Measurements from ENCODE around the gene LRP4.

GRCh38 chr11:46916286-46917108, 1.9 kb downstream of the LRP4 start:
- TF ChIP-seq GATA1 (IDR thresholded peaks at IDR 0.05; ENCODE audit: low read depth, low read length) = no peak
- no peak for TF ChIP-seq POLR2A (IDR thresholded peaks at IDR 0.05; ENCODE audit: low read length)

Measured in erythroblast (primary cell).